ENCODE measurements around the gene WDR12.
"Not testable (repeated sequence)": the region's sequence is repeated elsewhere in the genome, so short reads cannot be mapped to it uniquely, and the experiment has no call there.

WDR12 gene

DNA sequence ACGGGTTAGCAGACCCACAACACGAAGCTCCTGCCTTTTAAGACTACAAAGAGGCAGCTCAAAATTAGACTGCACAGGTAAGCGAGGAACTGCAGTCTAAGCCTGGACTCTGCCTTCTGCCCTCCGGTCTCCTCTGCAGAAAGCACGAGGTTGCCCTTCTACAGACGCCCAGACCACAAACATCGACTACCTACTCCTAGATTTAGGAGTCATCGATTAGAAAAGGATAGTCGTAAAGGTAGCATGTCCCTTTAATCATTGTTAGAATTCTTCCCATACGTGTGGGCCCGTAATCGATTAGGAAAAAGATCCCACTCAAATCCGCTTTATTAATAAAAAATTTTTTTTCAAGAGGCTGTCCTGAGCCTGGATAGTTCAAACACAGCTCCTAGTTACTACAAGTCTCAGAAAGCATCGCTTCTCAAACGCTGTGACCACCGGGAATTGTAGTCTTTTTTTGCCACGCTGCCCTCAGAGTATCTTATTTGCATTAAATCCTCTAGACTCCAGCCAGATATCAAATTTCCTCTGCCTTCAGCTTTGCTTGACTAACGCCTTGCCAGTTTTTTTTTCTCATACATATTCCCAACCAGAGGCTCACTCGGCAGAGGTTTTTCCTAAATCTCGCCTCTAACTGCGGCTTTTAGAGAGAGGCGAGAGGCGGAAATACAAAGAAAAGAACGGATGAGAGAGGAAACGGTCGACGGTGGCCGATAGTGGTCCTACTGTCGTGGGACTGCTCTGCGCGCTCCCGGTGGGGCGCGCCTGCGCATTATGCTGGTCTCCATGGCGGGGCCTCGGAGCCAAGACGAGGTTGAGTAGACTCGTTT, at the start of gene WDR12, which contains the start of gene CARF:
Gene WDR12, minus strand, starts transcription at position 162 of the 830 bp plus-strand sequence. CDS start 197 bp downstream, outside the sequence.
Gene CARF, plus strand, starts transcription at position 764 of the 830 bp plus-strand sequence. CDS start 29,628 bp downstream, outside the sequence.
- DNase-seq: peak; percentile 96

DNA sequence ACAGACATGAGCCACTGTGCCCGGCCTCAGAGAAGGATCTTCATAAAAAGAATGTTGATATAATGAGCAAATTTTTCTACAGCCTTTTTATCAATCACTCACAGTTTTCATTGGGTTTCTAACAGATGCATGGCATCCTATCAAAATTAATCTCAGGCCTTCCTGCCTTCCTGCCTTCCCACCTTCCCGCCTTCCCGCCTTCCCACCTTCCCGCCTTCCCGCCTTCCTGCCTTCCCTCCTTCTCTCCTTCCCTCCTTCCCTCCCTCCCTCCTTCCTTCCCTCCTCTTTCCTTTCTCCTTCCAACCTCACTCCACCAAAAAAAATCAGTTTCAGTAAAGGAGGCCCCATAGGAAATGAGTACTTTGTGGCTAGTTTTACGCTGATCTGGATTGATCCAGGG, 49.1 kb upstream of the WDR12 start:
- DNase-seq: no peak

GRCh38 chr2:202950592-202950991, 39.1 kb upstream of the WDR12 start:
- DNase-seq: no peak

DNA sequence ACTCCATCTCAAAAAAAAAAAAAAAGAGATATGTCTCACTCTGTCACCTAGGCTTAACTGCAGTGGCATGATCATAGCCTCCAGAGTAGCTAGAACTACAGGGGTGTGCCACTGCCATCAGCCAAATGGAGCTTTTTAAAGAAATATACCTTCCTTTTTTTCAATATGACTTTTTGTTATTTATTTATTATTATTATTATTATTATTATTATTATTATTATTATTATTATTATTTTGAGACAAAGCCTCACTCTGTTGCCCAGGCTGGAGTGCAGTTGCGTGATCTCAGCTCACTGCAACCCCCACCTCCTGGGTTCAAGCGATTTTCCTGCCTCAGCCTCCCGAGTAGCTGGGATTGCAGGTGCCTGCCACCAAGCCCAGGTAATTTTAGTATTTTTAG, 37.9 kb upstream of the WDR12 start:
- DNase-seq: not testable (repeated sequence)

- DNase-seq: no peak
These were observed 34.0 kb upstream of the WDR12 start for GRCh38 chr2:202945497-202945896.

- DNase-seq: no peak
These were observed 33.3 kb upstream of the WDR12 start for GRCh38 chr2:202944816-202945215.

DNA sequence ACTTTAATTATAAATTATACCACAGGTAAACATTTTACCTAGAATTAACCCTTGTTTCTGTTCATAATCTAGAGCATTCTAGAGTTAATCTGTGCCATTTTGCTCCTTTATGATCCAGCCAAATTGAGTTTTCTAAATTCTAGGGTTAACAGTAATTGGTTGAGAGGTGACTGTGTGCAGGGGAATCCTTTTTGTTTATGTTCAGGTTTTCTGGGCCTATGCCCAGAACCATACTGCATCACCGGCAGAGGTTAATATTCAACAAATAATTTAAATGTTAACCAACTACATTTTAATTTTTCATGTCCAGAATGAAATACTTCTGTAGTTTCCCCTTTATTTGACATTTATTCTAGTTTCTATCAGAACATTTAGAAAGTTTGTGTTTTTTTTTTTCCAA, 32.9 kb upstream of the WDR12 start:
- no peak for DNase-seq

GRCh38 chr2:202941771-202942170, 30.3 kb upstream of the WDR12 start:
- DNase-seq: no peak

- DNase-seq: no peak
These were observed 27.5 kb upstream of the WDR12 start for GRCh38 chr2:202938960-202939359.

DNA sequence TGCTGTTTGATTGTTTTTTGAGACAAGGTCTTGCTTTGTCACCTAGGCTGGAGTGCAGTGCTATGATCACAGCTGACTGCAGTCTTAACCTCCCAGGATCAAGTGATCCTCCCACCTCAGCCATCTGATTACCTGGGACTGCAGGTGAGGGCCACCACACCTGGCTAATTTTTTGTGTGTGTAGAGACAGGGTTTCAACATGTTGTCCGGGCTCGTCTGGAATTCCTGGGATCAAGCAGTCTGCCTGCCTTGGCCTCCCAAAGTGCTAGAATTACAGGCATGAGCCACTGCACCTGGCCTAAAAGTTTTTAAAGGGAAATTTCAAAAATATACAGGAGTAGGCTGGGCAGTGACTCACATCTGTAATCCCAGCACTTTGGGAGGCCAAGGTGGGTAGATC, 23.0 kb upstream of the WDR12 start:
- no peak for DNase-seq

GRCh38 chr2:202933958-202934357, 22.5 kb upstream of the WDR12 start:
- DNase-seq: no peak

DNA sequence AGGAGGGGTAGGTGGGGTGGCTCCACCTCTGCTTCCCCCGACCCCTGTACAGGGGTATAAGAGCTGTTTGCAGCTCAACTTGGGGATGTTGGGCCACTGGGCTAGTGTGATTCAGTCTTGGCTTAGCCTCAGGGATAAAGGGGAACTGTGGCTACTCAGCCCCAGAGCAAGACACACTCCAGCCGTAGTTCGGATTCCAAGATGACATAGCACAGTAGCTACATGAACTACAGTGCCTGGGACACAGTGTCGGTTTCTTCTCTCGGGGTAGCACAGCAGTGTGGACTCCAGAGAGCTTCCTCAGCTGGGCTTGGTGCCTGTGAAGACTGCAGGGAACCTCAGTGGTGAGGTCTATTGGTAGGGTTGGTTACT, 21.7 kb upstream of the WDR12 start:
- no peak for DNase-seq

DNA sequence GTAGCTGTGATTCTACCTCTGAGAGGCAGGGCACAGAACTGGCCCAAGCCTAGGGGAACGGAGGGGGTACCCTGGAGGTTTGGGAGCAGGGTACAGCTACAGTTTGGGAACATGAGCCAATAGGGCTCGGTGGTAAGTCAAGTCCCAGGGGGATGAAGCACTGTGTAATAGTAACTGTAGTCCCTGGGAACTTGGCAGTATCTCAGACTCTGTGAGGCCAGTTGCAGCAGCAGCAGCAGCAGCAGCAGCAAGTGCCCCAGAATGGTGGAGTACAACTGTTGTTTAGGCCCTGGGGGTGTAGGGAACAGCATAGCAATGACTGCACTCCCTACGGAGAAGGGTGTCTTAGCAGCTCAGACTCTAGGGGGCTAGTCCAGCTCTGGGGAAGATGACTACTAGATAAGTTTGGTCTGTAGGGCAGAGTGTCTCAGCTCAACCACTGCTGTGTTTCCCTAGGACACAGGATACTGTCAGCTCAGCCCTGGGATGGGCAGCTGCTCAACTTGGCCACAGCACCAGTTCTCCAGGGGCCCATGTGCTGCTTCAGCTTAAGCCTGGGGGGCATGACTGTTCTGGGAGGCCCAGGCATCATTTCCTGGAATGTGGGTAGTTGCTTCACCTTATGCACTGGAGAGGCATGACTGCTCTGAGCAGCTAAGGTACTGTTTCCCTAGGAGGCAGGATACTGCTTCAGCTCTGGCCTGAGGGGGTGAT, 21.1 kb upstream of the WDR12 start:
- DNase-seq: no peak

GRCh38 chr2:202918860-202919259, 7.4 kb upstream of the WDR12 start:
- no peak for DNase-seq

- not testable (repeated sequence) for DNase-seq
These were observed 1.1 kb upstream of the WDR12 start for GRCh38 chr2:202912342-202913201.

GRCh38 chr2:202911203-202911511, 316 bp downstream of the WDR12 start:
- no peak for DNase-seq

GRCh38 chr2:202910698-202911097, 775 bp downstream of the WDR12 start:
- DNase-seq: no peak

DNA sequence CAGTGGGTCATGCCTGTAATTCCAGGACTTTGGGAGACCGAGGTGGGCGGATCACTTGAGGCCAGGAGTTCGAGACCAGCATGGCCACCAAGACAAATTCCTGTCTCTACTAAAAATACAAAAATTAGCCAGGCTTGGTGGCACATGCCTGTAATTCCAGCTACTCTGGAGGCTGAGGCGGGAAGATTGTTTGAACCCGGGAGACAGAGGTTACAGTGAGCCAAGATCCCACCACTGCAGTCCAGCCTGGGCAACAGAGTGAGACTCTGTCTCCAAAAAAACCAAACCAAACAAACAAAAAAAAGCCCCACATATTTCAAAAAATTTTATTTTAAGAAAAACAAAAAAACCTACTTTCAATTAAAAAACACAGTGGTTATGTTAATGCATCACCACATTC, 1.2 kb downstream of the WDR12 start:
- DNase-seq: not testable (repeated sequence)

- DNase-seq: no peak
These were observed 1.9 kb downstream of the WDR12 start for GRCh38 chr2:202909394-202910192.

GRCh38 chr2:202908186-202908585, 3.3 kb downstream of the WDR12 start:
- no peak for DNase-seq

- not testable (repeated sequence) for DNase-seq
These were observed 6.0 kb downstream of the WDR12 start for GRCh38 chr2:202905507-202905906.

DNA sequence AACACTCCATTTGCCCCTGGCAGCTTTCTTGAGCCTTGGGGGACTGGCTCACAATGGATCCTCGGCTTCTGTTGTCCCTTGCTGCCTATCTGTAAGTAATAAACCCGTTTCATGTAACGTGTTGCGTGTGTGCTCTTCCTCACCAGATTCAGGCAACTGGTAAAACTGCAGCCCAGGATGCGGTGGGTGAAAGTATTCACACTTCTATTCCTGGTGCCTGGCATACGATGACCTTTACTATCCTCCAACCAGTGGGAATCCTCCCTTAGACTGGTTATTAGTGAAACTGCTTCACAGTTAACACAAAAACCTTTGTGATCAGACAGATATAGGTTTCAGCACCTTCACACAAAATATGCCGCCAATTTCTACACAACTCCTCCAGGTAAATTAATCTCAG, 26.3 kb downstream of the WDR12 start:
- DNase-seq: no peak
